GM19240 (cell line): Measurements from ENCODE around the gene ADRA2C.
"Not testable (repeated sequence)": the region's sequence is repeated elsewhere in the genome, so short reads cannot be mapped to it uniquely, and the experiment has no call there.

Source experiments
- DNase-seq: peaks from one replicate; pipeline ENCODE4 v3.0.0; 2011; ENCODE audit warnings: low spot score; ENCODE audit not compliant: insufficient read length

Gene ADRA2C

GRCh38 chr4:3810796-3811485, 44.8 kb downstream of the ADRA2C start:
- DNase-seq: no peak

DNA sequence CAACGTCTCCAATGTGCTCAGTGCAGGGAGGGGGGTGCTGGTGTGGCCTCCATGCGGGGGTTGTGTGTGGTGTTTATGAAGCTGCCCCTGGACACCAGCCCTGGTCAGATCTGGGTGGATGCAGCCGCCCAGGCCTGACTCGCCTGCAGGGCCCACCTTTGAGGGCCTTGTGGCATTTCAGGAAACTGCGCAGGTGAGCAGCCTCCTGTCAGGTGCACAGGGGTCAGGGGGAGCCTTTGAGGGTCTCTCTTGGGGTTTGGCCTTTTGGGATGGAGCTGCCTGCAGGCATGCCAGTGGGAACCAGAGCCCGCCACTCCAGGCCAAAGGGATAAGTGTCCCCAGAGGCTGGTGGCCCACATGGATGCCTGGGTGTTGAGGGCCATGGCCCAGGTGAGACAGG, 45.4 kb downstream of the ADRA2C start:
- no peak for DNase-seq

- no peak for DNase-seq
Observed at GRCh38 chr4:3812211-3812934, 46.2 kb downstream of the ADRA2C start.

DNA sequence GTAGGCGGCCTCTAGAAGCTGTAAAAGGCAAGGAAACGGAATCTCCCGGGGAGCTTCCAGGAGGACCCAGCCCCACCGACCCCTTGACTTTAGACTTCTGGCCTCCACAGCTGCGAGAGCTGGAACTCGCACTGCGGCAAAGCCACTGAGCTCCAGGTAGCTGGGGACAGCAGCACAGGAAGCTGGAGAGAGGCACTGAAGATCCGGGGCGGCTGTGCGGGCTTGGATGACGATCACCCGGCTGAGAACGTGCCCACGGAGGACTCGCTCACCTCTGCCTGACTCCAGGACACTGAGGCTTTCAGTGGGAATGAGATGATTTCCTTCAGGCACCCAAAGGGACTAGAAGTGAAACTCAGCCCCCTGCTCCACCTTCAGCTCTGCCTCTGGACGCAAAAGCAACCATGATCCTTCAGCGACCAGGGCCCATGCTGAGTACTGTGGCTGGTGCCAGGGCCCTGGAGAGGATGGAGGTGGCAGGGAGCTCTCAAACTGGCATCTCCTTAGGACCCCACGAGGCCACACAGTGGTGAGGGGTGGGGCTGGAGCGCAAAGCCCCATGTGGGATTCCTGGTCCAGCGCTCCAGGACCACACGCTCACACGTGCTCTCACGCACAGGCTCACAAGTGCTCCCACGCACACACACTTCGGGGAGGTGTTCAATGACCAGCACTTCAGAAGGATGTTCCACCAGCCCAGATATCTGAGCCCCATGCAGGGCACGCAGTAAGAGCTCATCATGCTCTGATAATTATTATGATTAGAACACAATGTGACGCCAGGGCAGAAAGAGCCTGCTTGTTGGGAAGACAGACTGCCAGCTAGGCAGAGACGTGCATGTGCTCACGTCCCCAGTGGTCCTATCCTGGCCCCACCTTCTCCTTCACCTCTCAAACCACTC, 47.2 kb downstream of the ADRA2C start:
- DNase-seq: no peak

- no peak for DNase-seq
Observed at GRCh38 chr4:3814053-3814570, 47.9 kb downstream of the ADRA2C start.

- DNase-seq: not testable (repeated sequence)
Observed at GRCh38 chr4:3814838-3815237, 48.7 kb downstream of the ADRA2C start.

DNA sequence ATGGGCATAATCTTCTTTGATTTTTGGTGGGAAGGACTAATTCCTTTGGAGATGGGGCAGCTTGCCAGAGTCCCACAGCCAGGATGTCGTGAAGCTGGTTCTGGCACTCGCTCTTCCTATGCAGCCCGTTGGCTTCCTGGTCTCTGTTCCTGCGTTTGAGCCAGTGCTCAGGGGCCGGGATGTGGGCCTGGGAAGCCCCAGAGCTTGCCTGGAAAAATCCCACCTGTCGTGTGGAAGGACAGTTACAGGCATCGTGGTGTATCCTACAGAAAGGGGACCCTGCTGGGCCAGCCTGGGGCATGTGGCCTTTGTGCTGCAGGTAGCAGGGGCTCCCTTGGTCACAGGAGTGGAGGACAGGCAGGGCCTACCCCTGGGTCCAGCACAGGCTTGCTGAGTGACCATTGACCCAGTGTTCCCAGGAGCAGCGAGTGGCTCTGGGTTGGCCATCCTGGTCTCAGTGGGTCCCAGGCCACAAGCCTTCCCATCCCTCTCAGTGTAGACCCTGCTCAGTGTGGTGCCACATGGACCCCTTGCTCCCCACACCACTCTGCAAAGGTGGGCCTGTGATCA, 50.2 kb downstream of the ADRA2C start:
- DNase-seq: no peak

GRCh38 chr4:3816983-3817960, 51.1 kb downstream of the ADRA2C start:
- no peak for DNase-seq
